Measurements from ENCODE around the gene ACAD8. TPM values are rescaled to one million over a fixed set of nuclear protein-coding genes. Genes with fewer than 3 reads are reported as not detected.

The ACAD8 gene
- total and polyA plus RNA-seq, 2 of the 8 experiments (the other 6 are each of a cell fraction or from before 2014, with no cell fraction given): 45.8 to 52.7 TPM

- no peak overlapping the region for H2BK15ac ChIP-seq (ENCODE audit: low read length)
- H2BK120ac ChIP-seq (replicated peaks; ENCODE audit: low read depth, low read length): no peak overlapping the region
- H4K5ac ChIP-seq (ENCODE audit: insufficient read length, low read depth, low read length): no peak overlapping the region
- H4K20me1 ChIP-seq (replicated peaks in 1 of 2; ENCODE audit: control insufficient read depth in 1 of 2, insufficient read depth in 2 of 2, low read length in 2 of 2): no peaks in the 10 kb centered on the region
- no peak overlapping the region for H3K9ac ChIP-seq (replicated peaks in 1 of 4; ENCODE audit: extremely low read depth in 1 of 4, low read depth in 3 of 4, low read length in 3 of 4)
- no peaks in the 10 kb centered on the region for H3K79me2 ChIP-seq (ENCODE audit: control insufficient read depth in 1 of 2, insufficient read depth in 2 of 2, low read length in 2 of 2)
- TF ChIP-seq GABPA (IDR thresholded peaks at IDR 0.05; ENCODE audit: borderline replicate concordance, insufficient read depth, low read length) (no peak), TEAD4 (IDR thresholded peaks at IDR 0.05; ENCODE audit: low read depth, low read length) (no peak), NANOG (IDR thresholded peaks at IDR 0.05; ENCODE audit: insufficient read depth, low read depth, low read length, poor library complexity, severe bottlenecking) (no peak), EGR1 (IDR thresholded peaks at IDR 0.05; ENCODE audit: borderline replicate concordance, low read depth, low read length) (no peak), JUND (IDR thresholded peaks at IDR 0.05; ENCODE audit: low read length) (no peak), SRF (IDR thresholded peaks at IDR 0.05; ENCODE audit: low read depth, low read length) (no peak), PHF8 (conservative IDR thresholded peaks at IDR 0.05; ENCODE audit: low read depth, low read length) (no peak), CTCF (IDR thresholded peaks at IDR 0.05; ENCODE audit: control extremely low read depth in 1 of 3, insufficient read depth in 1 of 3, low read depth in 1 of 3, low read length in 3 of 3) (no peak), HDAC2 (IDR thresholded peaks at IDR 0.05; ENCODE audit: borderline replicate concordance in 1 of 2, low read depth in 2 of 2, low read length in 2 of 2) (no peak)
- no peak overlapping the region for H4K8ac ChIP-seq (ENCODE audit: extremely low read depth, insufficient read depth, low read length)
- no peak overlapping the region for H2BK5ac ChIP-seq (ENCODE audit: low read depth, low read length)
- no peak overlapping the region for H3K18ac ChIP-seq (ENCODE audit: extremely low read depth, low read length)
- DNase-seq (ENCODE audit: low read depth in 1 of 2, low spot score in 2 of 2) (no peak), FAIRE-seq (no peak)
- ChIA-PET POLR2A (ENCODE audit: partially characterized antibody) (no interaction called here), CTCF (ENCODE audit: partially characterized antibody) (no interaction called here)
- no peak overlapping the region for H3K56ac ChIP-seq (replicated peaks; ENCODE audit: insufficient read length, low read depth, low read length)
- no peaks in the 10 kb centered on the region; the same call in 1 of the 2 replicates for H3K79me1 ChIP-seq (ENCODE audit: low read depth, low read length)
- H3K9me3 ChIP-seq (ENCODE audit: insufficient read depth in 2 of 2, low read depth in 1 of 2, low read length in 1 of 2): no peaks in the 10 kb centered on the region
- no peak overlapping the region for H3K4ac ChIP-seq (replicated peaks; ENCODE audit: insufficient read length, low read depth, low read length)
- H3K23me2 ChIP-seq (ENCODE audit: low read depth, low read length): no peaks in the 10 kb centered on the region
- H3K14ac ChIP-seq (ENCODE audit: insufficient read length): no peak overlapping the region
- H3K4me2 ChIP-seq (ENCODE audit: insufficient read depth in 1 of 2, low read depth in 2 of 2, low read length in 2 of 2): no peak overlapping the region
- no peak overlapping the region for H3K4me3 ChIP-seq (ENCODE audit: extremely low read depth in 1 of 4, insufficient read depth in 2 of 4, low read depth in 3 of 4, low read length in 4 of 4)
- H3K4me1 ChIP-seq (replicated peaks in 1 of 4; ENCODE audit: control insufficient read depth in 3 of 4, insufficient read depth in 4 of 4, low read length in 3 of 4): no peaks in the 10 kb centered on the region
- H3K27me3 ChIP-seq (replicated peaks in 1 of 4; ENCODE audit: control insufficient read depth in 3 of 4, extremely low read depth in 1 of 4, insufficient read depth in 3 of 4, low read length in 3 of 4): no peaks in the 10 kb centered on the region
- no peaks in the 10 kb centered on the region; a peak in 2 of 8 replicates for H3K36me3 ChIP-seq (ENCODE audit: control insufficient read depth in 2 of 4, insufficient read depth in 4 of 4, low read length in 3 of 4)
- H2AFZ ChIP-seq (ENCODE audit: low read length): no peak overlapping the region
- H2AK5ac ChIP-seq (ENCODE audit: low read depth, low read length): no peak overlapping the region
- H2BK20ac ChIP-seq (ENCODE audit: low read length): no peak overlapping the region
- H3K27ac ChIP-seq (ENCODE audit: low read depth, low read length): no peak overlapping the region
- 95% methylated on average over 7 of the region's 7 CpGs; no CpG with 5 or more reads in 1 of the 2 experiments for WGBS, 2 experiments (ENCODE audit: extremely low coverage in 1 of 2, insufficient coverage in 1 of 2, insufficient read length in 1 of 2, insufficient replicate concordance in 2 of 2, low coverage in 1 of 2, low lambda C conversion rate in 2 of 2, missing lambda C conversion rate in 1 of 2)
- H2BK12ac ChIP-seq (ENCODE audit: low read depth, low read length): no peak overlapping the region
- no peak overlapping the region for H3K23ac ChIP-seq (ENCODE audit: insufficient read length)
- H4K91ac ChIP-seq (replicated peaks; ENCODE audit: insufficient read length, low read length): no peak overlapping the region
These were observed 16.4 kb upstream of the ACAD8 start for GRCh38 chr11:134236834-134237556.

Measured in H1 (cell line).